GM21447 (cell line): ENCODE measurements around the gene WDR5.

Experiments used
- ATAC-seq: cut with Tn5 transposase; IDR thresholded peaks from one replicate; pipeline ENCODE4 v1.9.1; 2021; ENCODE audit not compliant: unreplicated experiment

The WDR5 gene

GRCh38 chr9:134131471-134132207, 4.2 kb upstream of the WDR5 start:
- ATAC-seq, result no peak

DNA sequence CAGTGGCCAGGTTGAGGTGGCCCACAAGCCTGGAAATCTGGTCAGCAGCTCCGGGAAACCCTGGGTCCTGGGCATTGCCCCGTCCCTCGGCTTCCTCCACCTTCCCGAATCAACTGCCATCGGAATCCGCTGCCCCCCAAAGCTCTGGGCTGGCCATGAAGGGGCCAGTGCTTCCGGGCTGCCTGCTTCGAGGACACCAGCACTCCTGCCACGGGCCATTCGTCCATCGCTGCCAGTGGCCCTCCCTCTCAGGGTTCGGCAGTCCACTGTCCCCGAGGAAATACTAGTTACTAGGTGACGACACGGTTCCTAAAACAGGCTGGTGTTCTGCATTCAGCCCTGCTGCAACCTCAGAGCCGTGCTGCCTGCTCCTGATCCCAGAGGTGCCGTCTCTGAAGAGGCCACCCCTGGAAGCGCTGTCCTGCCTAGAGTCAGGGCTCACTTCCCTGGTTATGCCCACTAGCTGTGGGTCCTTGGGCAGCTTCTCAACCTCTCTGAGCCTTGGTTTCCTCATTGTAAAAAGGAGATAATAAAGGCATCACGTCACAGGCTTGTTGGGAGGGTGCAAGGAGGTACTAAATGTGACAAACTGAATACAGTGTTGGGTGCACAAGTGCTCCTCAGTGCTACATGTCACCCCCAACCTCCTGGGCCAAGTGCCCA, 3.5 kb upstream of the WDR5 start:
- no peak for ATAC-seq

DNA sequence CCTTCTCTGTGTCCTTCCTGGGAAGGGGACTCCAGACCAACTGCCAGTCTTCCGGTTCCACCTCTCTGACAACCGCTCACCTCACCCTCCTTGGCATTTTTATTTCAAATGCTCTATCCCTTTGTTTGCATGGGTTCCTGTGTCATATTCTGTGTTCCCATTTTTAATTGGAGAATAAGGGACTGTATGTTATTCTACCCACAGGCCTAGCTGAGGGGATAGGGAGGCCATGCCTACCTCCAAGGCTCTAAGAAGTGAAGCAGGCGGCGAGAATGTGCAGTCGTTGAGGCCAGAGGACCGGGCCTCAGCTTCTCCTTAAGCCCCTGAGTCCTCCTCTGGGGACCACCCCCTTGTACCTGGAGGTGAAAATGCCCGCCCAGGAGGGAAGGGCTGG, 936 bp upstream of the WDR5 start:
- ATAC-seq, result peak; percentile 12

GRCh38 chr9:134136118-134136995, 475 bp downstream of the WDR5 start:
- ATAC-seq, result no peak

DNA sequence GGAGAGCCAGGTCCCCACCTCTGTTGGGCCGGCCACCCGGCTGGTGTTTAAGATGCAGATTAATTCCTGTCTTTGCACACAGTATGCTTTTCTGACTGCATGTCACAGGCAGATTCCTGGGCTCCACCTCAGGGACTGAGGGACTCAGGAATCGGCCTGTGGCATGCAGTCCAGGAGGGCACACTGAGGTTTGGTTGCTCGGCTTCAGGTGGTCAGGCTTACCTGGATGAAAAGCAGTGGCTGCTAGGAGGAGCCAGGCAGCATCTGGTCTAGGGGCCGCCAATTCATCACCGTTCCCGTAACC, 1.1 kb downstream of the WDR5 start:
- no peak for ATAC-seq

- no peak for ATAC-seq
Measured at GRCh38 chr9:134138292-134138691, 2.4 kb downstream of the WDR5 start.

DNA sequence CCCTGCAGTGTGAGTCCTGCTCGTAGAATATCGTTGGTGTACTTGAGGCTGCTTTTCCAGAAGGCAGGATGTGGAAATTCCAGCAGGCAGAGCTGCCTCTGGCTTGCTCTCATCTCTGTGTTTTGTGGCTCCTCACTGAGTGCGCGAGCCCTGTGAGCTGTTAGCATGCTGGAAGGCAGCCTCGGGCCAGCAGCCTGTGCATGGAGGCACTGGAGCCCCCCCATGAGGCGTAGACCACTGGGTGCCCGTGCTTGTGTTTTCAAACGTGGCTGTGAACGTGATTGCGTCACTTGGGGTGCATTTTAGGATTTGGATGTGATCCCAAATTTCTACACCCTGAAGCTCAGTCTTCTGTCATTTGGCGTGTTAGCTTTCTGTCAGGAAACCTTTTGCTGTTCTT, 3.2 kb downstream of the WDR5 start:
- ATAC-seq, result no peak

- ATAC-seq, result no peak
Measured at GRCh38 chr9:134141906-134142305, 6.0 kb downstream of the WDR5 start.

DNA sequence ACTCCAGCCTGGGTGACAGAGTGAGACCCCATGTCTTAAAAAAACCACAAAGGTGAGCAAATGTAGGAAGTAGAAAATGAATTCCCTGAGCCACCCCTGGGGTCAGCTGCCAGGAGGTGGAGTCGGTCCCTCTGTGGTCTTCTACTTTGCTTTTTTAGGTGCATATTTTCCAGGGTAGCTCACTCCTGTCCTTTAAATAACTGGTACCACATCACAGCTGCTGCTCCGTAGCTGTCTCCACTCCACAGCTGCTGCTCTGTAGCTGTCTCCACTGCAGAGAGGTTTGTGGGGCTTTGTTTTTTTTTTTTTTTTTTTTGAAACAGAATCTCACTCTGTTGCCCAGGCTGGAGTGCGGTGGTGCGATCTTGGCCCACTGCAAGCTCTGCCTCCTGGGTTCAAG, 8.9 kb downstream of the WDR5 start:
- no peak for ATAC-seq

GRCh38 chr9:134145262-134145661, 9.4 kb downstream of the WDR5 start:
- no peak for ATAC-seq

DNA sequence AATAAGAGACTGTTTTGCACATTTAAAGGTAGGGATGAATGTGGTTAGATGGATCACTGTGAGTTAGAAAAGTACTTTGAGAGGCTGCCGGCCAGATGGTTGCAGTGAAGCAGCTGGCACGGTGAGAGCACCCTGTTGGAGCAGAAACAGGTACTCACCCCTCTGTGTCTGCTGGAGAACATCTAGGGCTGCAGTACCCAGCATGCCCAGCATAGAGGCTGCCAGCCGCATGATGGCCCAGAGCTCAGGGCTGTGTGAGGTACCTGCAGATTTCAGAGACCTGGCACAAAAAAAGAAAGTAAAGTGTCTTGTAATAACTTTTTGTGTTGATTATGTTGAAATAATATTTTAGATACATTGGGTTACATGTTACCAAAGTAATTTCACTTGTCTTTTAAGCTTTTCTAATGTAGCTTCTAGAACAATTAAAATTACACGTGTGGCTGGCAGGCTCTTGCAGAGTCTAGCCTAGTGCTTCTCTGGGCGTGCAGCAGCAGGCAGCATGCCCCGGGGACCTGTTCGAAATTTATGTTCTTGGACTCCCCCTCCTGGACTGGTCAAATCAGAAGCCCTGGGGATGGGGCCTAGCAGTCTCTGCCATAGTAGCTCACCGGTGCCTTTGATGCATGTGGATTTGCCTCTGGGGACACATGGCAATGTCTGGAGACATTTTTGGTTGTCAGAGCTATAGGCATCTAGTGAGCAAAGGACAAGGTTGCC, 11.1 kb downstream of the WDR5 start:
- no peak for ATAC-seq

GRCh38 chr9:134149380-134149779, 13.5 kb downstream of the WDR5 start:
- no peak for ATAC-seq

DNA sequence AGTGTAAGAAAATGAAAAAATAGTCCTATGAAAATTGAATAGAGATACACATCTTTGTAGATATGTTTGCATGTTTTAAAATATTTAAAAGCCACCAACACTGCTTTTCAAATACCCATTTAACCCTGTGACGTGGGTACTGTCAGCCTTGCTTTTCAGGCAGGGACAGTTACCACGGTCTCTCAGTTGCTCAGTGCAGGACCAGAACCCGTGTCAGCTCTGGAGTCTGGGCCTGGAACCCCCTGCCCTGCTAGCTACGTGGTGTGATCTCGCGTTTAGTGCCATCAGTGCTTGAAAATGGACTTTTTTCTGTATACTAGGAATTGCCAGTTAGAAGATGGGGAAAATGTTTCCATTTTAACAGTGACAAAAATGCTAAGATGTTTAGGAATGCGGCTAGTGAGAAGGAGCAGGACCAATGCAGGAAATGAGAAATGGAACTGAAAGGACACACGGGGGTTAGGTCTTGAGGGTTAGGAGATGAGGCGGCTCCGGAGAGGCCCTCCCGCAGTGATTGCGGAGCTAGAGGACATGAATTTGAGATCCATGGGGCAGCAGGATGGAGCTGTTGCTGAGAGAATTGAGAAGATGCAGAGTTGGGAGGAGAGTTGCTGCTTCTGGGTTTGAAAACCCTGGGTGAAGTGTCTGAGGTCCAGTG, 14.8 kb downstream of the WDR5 start:
- no peak for ATAC-seq

DNA sequence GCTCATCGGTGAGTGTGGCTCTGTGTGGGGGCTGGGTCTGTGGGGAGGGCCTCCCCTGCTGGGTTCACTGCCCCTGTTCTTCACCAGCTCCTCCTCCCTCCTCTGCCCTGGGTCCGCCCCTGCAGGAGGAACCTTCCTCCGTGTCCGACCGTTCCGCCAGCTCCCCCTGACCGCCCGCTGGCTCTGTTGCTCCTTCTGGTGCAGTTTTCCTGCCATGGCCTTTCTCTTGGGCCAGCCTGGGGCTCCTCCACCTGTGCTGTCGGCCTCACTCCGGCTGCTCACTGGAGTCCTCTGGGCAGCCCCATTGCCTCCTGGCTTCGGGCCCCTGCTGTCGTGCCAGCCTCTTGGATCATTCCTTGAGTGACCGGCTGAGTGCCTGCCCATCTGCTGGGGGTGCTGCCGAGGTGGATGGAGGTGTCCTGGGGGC, 16.2 kb downstream of the WDR5 start:
- no peak for ATAC-seq

- ATAC-seq, result no peak
Measured at GRCh38 chr9:134152488-134152887, 16.6 kb downstream of the WDR5 start.

DNA sequence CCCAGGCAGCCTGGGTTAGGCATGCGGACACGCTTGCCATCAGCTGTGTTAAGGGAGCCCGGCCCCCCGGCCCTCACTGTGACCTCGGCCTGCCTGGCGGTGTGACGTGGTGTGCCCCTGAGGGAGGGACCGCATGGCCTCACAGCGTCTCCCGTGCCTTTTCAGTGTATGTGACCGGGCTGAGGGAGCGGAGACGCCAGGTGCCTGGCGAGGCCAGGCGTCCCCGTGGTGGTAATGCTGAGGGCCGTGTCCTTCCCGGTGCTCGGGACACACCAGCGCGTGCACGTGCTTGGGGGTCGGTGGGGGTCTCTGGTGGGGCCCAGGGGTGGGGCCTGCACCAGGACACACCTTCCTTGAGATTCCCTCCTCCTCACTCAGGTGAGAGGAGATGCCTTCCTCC, 17.6 kb downstream of the WDR5 start:
- no peak for ATAC-seq

DNA sequence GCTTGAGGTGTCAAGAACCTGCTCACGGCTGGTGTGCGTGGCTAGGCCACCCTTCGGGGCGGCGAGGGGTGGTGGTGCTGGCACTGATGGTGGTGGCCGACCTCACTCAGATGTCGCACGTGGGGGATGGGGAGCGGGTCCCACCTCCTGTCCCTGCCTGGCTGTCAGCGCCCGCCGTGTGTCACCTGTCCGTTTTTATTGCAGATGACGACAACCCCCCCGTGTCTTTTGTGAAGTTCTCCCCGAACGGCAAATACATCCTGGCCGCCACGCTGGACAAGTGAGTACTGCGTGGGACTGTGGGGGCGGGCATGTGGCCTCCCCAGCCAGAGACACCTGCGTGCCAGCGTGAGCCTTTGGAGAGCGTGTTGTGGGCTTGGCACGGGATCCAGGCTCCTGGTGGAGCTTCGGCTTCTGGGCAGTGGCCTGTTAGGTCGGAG, 18.4 kb downstream of the WDR5 start:
- ATAC-seq, result no peak

GRCh38 chr9:134155812-134156377, 20.0 kb downstream of the WDR5 start:
- ATAC-seq, result no peak

DNA sequence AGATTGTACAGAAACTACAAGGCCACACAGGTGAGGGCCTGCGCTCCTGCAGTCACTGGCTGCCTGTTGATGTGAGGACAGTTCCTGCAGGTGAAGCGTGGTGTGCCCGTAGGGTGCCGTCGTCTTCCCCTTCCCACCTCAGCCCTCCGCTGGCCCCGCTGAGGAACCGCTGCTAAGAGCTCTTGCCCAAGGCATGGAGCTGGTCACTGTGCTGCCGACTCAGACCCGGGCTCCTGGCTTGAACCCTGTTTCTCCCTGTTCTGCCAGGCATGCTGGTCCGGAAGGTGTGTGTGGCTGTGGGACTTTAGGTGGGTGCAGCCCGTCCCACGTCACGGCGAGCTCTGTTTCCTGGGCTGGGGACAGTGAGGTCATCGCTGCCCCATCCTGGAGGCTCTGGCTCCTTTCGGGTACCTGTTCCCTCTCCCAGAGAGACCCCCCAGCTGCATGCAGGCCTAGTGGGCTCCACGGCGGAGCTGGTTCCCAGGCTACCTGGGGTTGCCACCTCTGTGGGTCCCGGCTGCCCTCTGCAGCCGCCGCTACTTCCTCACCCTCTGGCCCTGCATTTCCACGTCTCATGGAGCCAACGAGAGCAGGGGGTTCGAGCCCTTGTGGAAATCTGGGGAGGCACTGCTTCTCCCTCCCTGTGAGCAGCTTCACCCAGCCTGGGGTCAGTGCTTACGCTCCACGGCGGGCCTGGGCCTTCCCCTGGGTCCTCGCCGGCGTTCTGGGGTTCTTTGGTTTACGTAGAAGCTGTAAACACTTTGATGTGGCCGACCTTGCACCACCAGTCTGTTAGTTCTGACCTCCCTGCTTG, 20.9 kb downstream of the WDR5 start:
- no peak for ATAC-seq
